Measurements from ENCODE around the gene MYL11.

Gene MYL11

DNA sequence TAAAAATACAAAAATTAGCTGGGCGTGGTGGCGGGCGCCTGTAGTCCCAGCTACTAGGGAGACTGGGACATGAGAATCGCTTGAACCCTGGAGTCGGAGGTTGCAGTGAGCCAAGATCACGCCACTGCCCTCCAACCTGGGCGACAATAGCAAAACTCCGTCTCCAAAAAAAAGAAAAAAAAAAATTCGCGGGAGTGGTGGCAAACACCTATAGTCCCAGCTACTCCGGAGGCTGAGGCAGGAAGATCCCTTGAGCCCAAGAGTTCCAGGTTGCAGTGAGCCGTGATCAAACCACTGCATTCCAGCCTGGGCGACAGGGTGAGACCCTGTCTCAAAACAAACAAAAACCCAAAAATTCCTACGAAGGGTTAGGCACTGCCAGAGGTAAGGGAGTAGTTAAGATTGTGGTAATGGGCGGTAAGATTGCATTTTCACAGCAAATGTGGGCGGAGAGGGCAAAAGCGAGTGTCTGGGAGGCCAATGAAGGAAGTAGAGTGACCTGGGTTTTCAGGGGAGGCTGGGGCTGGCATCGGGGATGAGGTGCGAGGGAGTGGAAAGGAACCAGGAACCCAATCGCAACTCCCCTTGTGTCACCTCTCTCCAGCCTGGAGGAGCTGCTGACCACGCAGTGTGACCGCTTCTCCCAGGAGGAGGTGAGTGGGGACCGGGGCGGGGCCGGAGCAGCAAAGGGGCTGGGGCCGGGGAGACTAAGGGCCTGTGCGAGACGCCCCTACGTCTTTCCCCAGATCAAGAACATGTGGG lies 2.6 kb downstream of the MYL11 start (continued):
- TF ChIP-seq, protein P1, sequence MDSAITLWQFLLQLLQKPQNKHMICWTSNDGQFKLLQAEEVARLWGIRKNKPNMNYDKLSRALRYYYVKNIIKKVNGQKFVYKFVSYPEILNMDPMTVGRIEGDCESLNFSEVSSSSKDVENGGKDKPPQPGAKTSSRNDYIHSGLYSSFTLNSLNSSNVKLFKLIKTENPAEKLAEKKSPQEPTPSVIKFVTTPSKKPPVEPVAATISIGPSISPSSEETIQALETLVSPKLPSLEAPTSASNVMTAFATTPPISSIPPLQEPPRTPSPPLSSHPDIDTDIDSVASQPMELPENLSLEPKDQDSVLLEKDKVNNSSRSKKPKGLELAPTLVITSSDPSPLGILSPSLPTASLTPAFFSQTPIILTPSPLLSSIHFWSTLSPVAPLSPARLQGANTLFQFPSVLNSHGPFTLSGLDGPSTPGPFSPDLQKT (IDR thresholded peaks at IDR 0.05; ENCODE audit: borderline replicate concordance, low read depth, low read length), result no peak
- TF ChIP-seq KLF7 (tag by site-specific recombination; IDR thresholded peaks at IDR 0.05; ENCODE audit: borderline replicate concordance) (no peak; the same call in 1 of the 2 replicates), ZNF223 (tag by site-specific recombination; IDR thresholded peaks at IDR 0.05) (no peak), BCL11B (tag by site-specific recombination; IDR thresholded peaks at IDR 0.05; ENCODE audit: low read depth) (no peak), ZNF654 (tag by site-specific recombination; IDR thresholded peaks at IDR 0.05; ENCODE audit: low read depth) (no peak), ZNF394 (tag by site-specific recombination; IDR thresholded peaks at IDR 0.05; ENCODE audit: borderline replicate concordance) (peak; percentile 58; the same call in 1 of the 2 replicates), ZSCAN30 (tag by site-specific recombination; IDR thresholded peaks at IDR 0.05) (no peak), ZNF202 (tag by site-specific recombination; IDR thresholded peaks at IDR 0.05; ENCODE audit: borderline replicate concordance) (no peak), ZNF837 (tag by site-specific recombination; IDR thresholded peaks at IDR 0.05) (no peak), ZFP41 (tag by site-specific recombination; IDR thresholded peaks at IDR 0.05; ENCODE audit: borderline replicate concordance) (no peak), ZNF473 (tag by site-specific recombination; IDR thresholded peaks at IDR 0.05) (no peak), TCF7L2 (IDR thresholded peaks at IDR 0.05; ENCODE audit: borderline replicate concordance, low read depth, low read length) (no peak), ZNF266 (tag by site-specific recombination; IDR thresholded peaks at IDR 0.05; ENCODE audit: low read depth) (no peak), ZNF335 (tag by site-specific recombination; conservative IDR thresholded peaks at IDR 0.05) (peak; percentile 16; the same call in 1 of the 2 replicates), REPIN1 (tag by site-specific recombination; IDR thresholded peaks at IDR 0.05; ENCODE audit: low read depth) (no peak; the same call in 1 of the 2 replicates), ZNF623 (tag by site-specific recombination; IDR thresholded peaks at IDR 0.05) (peak; percentile 49)
- TF ChIP-seq, protein P2, sequence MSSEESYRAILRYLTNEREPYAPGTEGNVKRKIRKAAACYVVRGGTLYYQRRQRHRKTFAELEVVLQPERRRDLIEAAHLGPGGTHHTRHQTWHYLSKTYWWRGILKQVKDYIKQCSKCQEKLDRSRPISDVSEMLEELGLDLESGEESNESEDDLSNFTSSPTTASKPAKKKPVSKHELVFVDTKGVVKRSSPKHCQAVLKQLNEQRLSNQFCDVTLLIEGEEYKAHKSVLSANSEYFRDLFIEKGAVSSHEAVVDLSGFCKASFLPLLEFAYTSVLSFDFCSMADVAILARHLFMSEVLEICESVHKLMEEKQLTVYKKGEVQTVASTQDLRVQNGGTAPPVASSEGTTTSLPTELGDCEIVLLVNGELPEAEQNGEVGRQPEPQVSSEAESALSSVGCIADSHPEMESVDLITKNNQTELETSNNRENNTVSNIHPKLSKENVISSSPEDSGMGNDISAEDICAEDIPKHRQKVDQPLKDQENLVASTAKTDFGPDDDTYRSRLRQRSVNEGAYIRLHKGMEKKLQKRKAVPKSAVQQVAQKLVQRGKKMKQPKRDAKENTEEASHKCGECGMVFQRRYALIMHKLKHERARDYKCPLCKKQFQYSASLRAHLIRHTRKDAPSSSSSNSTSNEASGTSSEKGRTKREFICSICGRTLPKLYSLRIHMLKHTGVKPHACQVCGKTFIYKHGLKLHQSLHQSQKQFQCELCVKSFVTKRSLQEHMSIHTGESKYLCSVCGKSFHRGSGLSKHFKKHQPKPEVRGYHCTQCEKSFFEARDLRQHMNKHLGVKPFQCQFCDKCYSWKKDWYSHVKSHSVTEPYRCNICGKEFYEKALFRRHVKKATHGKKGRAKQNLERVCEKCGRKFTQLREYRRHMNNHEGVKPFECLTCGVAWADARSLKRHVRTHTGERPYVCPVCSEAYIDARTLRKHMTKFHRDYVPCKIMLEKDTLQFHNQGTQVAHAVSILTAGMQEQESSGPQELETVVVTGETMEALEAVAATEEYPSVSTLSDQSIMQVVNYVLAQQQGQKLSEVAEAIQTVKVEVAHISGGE (tag by site-specific recombination; conservative IDR thresholded peaks at IDR 0.05; ENCODE audit: low read depth), result no peak
- TF ChIP-seq, protein P3, sequence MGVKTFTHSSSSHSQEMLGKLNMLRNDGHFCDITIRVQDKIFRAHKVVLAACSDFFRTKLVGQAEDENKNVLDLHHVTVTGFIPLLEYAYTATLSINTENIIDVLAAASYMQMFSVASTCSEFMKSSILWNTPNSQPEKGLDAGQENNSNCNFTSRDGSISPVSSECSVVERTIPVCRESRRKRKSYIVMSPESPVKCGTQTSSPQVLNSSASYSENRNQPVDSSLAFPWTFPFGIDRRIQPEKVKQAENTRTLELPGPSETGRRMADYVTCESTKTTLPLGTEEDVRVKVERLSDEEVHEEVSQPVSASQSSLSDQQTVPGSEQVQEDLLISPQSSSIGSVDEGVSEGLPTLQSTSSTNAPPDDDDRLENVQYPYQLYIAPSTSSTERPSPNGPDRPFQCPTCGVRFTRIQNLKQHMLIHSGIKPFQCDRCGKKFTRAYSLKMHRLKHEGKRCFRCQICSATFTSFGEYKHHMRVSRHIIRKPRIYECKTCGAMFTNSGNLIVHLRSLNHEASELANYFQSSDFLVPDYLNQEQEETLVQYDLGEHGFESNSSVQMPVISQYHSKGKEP (tag by site-specific recombination; IDR thresholded peaks at IDR 0.05), result no peak
- TF ChIP-seq, protein P4, sequence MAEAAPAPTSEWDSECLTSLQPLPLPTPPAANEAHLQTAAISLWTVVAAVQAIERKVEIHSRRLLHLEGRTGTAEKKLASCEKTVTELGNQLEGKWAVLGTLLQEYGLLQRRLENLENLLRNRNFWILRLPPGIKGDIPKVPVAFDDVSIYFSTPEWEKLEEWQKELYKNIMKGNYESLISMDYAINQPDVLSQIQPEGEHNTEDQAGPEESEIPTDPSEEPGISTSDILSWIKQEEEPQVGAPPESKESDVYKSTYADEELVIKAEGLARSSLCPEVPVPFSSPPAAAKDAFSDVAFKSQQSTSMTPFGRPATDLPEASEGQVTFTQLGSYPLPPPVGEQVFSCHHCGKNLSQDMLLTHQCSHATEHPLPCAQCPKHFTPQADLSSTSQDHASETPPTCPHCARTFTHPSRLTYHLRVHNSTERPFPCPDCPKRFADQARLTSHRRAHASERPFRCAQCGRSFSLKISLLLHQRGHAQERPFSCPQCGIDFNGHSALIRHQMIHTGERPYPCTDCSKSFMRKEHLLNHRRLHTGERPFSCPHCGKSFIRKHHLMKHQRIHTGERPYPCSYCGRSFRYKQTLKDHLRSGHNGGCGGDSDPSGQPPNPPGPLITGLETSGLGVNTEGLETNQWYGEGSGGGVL (tag by site-specific recombination; IDR thresholded peaks at IDR 0.05), result peak; percentile 81
- TF ChIP-seq, protein P5, sequence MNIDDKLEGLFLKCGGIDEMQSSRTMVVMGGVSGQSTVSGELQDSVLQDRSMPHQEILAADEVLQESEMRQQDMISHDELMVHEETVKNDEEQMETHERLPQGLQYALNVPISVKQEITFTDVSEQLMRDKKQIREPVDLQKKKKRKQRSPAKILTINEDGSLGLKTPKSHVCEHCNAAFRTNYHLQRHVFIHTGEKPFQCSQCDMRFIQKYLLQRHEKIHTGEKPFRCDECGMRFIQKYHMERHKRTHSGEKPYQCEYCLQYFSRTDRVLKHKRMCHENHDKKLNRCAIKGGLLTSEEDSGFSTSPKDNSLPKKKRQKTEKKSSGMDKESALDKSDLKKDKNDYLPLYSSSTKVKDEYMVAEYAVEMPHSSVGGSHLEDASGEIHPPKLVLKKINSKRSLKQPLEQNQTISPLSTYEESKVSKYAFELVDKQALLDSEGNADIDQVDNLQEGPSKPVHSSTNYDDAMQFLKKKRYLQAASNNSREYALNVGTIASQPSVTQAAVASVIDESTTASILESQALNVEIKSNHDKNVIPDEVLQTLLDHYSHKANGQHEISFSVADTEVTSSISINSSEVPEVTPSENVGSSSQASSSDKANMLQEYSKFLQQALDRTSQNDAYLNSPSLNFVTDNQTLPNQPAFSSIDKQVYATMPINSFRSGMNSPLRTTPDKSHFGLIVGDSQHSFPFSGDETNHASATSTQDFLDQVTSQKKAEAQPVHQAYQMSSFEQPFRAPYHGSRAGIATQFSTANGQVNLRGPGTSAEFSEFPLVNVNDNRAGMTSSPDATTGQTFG (tag by site-specific recombination; IDR thresholded peaks at IDR 0.05; ENCODE audit: borderline replicate concordance), result peak; percentile 55; the same call in 1 of the 2 replicates
- TF ChIP-seq, protein P6, sequence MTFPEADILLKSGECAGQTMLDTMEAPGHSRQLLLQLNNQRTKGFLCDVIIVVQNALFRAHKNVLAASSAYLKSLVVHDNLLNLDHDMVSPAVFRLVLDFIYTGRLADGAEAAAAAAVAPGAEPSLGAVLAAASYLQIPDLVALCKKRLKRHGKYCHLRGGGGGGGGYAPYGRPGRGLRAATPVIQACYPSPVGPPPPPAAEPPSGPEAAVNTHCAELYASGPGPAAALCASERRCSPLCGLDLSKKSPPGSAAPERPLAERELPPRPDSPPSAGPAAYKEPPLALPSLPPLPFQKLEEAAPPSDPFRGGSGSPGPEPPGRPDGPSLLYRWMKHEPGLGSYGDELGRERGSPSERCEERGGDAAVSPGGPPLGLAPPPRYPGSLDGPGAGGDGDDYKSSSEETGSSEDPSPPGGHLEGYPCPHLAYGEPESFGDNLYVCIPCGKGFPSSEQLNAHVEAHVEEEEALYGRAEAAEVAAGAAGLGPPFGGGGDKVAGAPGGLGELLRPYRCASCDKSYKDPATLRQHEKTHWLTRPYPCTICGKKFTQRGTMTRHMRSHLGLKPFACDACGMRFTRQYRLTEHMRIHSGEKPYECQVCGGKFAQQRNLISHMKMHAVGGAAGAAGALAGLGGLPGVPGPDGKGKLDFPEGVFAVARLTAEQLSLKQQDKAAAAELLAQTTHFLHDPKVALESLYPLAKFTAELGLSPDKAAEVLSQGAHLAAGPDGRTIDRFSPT (tag by site-specific recombination; IDR thresholded peaks at IDR 0.05), result no peak
- TF ChIP-seq, protein P7, sequence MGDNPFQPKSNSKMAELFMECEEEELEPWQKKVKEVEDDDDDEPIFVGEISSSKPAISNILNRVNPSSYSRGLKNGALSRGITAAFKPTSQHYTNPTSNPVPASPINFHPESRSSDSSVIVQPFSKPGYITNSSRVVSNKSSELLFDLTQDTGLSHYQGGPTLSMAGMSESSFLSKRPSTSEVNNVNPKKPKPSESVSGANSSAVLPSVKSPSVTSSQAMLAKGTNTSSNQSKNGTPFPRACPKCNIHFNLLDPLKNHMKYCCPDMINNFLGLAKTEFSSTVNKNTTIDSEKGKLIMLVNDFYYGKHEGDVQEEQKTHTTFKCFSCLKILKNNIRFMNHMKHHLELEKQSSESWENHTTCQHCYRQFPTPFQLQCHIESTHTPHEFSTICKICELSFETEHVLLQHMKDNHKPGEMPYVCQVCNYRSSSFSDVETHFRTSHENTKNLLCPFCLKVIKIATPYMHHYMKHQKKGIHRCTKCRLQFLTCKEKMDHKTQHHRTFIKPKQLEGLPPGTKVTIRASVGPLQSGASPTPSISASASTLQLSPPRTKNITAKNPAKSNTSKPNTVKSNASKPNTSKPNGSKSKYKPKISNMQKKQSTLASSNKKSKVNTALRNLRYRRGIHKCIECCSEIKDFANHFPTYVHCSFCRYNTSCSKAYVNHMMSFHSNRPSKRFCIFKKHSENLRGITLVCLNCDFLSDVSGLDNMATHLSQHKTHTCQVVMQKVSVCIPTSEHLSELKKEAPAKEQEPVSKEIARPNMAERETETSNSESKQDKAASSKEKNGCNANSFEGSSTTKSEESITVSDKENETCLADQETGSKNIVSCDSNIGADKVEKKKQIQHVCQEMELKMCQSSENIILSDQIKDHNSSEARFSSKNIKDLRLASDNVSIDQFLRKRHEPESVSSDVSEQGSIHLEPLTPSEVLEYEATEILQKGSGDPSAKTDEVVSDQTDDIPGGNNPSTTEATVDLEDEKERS (tag by site-specific recombination; IDR thresholded peaks at IDR 0.05), result no peak

Data from HEK293 (cell line).